ENCODE measurements around the gene SLC1A7.

Gene SLC1A7

DNA sequence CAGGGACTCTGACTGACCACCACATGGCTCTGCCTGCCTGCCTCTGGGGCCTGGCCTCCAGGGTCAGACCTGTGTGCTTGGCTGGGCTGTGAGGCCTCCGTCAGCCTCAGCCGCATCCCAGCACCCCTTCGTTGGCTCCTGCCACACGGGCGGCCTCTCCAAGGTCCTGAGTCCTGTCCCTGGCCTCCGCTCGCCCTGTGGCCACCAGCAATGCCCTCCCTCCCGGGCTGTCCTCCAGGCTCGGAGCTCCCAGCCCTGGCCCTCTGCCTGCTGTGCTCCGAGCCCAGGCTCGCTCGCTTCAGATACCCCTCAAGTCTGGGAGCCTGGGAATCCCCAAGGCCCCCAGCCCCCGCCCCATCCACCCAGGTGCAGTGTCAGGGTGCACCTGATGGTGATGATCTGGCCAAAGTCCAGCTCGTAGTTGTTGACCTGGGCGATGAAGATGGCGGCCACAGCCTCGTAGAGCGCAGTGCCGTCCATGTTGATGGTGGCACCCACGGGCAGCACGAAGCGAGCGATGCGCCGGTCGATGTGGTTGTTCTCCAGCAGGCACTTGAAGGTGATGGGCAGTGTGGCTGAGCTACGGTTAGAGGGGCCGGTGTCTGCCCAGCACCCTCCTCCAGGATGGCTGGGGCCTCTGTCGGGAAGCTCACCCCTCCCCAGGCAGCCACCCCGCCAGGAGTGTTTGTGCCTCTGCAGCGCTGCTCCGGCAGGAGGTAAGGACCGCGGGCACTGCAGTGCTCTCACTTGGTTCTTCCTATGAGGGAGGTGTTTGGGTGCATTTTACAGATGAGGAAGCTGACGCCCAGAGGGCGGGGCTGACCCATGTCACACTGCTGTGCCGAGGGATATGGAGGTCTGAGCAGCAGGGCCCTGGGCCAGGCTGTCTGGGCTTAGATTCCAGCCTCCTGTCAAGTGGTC, 52.0 kb downstream of the SLC1A7 start:
- no peak for DNase-seq (ENCODE audit: low read depth)

- no peak for DNase-seq (ENCODE audit: low read depth)
These were observed 52.8 kb downstream of the SLC1A7 start for GRCh38 chr1:53089478-53090226.

- DNase-seq (ENCODE audit: low read depth) = no peak
These were observed 53.7 kb downstream of the SLC1A7 start for GRCh38 chr1:53088616-53089300.

DNA sequence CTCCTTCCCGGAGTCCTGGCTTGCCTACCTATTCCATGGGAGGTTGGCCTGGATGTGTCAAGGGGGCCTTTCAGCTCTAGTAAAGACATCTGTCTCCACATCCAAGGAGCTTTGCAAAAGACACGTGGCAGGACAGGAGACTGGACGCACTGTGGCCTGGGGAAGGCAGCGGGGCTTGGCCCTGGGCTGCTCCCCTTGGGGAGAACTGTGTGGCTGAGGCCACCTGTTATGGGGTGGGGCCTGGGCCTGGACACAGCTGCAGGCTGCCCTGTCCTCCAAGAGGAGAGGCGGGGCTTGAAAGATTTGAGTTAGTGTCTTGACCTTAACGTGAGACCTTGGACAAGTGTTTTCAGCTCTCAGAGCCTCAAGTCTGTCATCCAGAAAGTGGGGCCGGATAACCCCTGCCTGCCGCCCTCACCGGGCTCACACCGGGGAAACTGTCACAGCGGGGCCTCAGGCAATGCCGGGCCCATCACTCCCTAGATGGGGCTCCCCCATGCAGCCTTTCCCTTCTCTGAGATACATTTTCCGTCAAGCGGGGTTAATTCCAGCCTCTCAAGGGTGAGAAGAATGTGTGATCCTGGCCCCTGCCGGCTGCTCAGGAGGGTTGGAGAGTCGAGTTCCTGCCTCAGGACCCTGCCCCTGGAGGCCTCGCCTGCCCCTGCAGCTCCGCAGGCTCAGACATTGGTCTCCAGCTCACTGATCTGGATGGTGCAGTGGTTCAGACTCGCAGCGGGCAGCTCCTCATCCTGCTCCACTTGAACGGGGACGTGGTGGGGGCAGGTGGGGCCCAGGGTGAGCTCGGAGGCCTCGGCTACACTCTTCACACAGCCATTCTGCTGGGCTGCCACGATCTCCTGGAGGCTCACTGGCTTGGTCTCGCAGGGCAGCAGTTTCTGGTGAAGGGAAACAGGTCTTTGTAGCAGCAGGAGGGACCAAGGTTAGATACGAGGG, 54.8 kb downstream of the SLC1A7 start:
- DNase-seq (ENCODE audit: low read depth) = no peak

GRCh38 chr1:53086491-53087070, 55.9 kb downstream of the SLC1A7 start:
- no peak for DNase-seq (ENCODE audit: low read depth)

GRCh38 chr1:53085405-53085804, 57.0 kb downstream of the SLC1A7 start:
- DNase-seq (ENCODE audit: low read depth) = no peak

DNA sequence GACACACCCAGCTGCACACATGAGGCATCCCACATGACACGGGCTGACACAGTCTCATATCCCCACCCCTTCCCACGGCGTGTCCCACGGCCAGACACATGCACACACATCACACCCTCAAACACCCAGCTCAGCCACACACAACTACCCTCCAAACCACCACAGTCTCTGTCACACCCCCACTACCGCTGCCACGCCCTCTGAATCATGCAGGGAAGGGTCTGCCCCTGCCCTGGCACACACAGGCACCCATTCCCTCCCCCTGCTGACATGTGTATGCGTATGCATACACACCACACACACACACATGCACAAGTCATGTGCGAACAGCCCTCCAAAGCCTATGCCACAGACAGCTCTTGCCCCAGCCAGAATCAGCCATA, 57.9 kb downstream of the SLC1A7 start:
- DNase-seq (ENCODE audit: low read depth) = no peak

DNA sequence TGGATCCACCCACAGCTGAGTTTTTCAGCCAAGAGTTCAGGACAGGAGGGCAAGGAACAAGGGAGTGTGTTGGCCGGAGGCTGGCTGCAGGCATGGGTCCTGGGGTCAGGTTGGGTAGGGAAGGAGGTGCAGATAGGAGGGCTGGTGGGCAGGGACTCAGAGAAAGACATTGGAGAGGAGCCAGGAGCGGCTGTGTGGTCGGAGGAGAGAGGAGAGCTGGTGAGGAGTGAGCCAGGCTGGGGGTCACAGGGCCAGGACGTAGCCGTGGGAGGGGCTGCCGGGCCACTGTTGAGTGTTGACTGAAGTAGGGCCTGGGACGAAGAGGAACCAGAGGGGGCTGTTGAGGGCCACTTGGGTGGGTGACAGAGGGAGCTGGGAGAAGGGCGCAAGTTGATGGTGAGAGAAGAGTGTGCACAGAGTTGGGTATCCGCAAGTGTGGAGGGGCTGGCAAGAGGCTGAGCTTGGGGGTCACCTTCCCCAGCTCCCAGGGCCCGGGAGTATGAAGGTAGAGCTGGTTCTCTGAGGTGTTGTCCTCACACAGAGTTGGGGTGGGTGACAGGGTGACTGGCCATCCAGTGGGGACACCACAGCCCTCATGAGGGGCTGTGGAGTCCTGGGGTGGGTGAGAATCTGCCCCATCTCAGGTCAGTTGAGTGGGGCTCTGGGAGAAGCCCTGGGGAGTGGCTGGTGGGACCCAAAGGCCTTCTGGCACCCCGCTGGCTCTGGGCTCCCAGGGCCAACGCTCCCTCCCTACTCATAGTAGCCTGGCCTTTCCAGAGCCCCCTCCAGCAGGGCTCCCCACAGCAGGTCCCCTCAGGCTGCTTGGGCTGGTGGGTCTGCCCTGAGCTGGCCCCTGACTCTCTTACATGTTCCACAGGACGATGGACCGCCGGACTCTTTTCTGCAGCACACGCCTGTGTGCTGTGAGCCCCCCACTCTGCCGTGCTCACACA, 58.5 kb downstream of the SLC1A7 start:
- no peak for DNase-seq (ENCODE audit: low read depth)

- no peak for DNase-seq (ENCODE audit: low read depth)
These were observed 59.5 kb downstream of the SLC1A7 start for GRCh38 chr1:53082826-53083455.

GRCh38 chr1:53081384-53082066, 60.9 kb downstream of the SLC1A7 start:
- DNase-seq (ENCODE audit: low read depth) = no peak

DNA sequence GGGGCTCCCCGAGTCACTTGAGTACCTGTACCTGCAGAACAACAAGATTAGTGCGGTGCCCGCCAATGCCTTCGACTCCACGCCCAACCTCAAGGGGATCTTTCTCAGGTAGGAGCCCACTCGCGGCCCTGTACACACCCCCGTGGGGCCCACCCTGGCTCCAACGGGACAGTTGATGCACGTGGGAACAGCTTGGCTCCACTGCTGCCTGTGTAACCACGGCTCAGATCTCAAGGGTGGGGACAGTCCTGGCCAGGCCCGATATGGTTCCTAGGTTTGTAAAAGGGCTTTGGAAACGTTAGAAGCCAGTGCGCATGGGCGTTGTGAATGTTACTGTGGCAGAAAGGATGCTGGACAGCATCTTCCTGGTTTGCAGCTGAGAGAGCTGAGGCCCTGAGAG, 61.7 kb downstream of the SLC1A7 start:
- no peak for DNase-seq (ENCODE audit: low read depth)

DNA sequence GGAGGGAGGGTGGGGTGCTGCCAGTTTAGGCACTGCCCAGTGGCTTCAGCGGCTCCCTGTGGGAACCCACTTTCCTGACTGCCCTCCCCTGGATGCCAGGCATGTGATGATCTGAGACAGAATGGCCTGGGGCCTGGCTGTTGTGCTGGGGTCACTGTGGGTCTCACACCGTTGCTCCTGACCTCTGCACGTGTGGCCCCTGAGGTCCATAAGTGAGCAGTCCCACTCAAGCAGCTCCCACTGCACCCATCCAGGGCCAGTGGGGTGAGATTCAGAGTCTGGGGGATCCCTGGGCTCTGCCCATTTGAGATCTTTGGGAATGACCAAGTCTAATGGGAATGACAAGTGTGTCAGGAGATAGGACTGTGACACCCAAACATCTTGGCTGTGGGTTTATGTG, 62.4 kb downstream of the SLC1A7 start:
- DNase-seq (ENCODE audit: low read depth) = no peak

DNA sequence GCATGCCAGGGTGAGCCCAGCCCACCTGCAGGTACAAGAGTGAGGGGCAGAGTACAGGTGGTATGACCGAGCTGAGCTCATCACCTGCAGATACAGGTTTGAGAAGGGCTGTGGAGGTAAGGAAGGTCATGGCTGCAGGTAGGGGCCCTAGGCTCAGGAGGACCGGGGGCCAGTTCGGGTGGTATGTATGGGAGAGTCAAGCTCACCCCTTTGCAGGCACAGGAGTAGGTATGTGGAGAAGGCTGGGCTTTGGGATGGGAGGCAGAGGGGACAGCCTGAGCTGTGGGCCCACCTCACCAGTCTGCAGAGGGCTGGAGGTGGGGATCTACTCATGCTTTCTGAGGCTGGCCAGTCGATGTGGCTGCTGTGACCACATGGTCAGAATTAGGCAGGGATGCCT, 63.2 kb downstream of the SLC1A7 start:
- DNase-seq (ENCODE audit: low read depth) = no peak

DNA sequence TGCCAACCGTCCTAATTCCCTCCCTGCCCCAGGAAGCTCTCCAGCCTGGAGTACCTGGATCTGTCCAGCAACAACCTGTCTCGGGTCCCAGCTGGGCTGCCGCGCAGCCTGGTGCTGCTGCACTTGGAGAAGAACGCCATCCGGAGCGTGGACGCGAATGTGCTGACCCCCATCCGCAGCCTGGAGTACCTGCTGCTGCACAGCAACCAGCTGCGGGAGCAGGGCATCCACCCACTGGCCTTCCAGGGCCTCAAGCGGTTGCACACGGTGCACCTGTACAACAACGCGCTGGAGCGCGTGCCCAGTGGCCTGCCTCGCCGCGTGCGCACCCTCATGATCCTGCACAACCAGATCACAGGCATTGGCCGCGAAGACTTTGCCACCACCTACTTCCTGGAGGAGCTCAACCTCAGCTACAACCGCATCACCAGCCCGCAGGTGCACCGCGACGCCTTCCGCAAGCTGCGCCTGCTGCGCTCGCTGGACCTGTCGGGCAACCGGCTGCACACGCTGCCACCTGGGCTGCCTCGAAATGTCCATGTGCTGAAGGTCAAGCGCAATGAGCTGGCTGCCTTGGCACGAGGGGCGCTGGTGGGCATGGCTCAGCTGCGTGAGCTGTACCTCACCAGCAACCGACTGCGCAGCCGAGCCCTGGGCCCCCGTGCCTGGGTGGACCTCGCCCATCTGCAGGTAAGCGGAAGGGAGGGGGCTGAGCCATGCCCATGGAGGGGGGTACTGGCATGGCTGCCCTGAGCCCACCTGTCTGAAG, 63.9 kb downstream of the SLC1A7 start:
- no peak for DNase-seq (ENCODE audit: low read depth)

- no peak for DNase-seq (ENCODE audit: low read depth)
These were observed 64.9 kb downstream of the SLC1A7 start for GRCh38 chr1:53077599-53077965.

DNA sequence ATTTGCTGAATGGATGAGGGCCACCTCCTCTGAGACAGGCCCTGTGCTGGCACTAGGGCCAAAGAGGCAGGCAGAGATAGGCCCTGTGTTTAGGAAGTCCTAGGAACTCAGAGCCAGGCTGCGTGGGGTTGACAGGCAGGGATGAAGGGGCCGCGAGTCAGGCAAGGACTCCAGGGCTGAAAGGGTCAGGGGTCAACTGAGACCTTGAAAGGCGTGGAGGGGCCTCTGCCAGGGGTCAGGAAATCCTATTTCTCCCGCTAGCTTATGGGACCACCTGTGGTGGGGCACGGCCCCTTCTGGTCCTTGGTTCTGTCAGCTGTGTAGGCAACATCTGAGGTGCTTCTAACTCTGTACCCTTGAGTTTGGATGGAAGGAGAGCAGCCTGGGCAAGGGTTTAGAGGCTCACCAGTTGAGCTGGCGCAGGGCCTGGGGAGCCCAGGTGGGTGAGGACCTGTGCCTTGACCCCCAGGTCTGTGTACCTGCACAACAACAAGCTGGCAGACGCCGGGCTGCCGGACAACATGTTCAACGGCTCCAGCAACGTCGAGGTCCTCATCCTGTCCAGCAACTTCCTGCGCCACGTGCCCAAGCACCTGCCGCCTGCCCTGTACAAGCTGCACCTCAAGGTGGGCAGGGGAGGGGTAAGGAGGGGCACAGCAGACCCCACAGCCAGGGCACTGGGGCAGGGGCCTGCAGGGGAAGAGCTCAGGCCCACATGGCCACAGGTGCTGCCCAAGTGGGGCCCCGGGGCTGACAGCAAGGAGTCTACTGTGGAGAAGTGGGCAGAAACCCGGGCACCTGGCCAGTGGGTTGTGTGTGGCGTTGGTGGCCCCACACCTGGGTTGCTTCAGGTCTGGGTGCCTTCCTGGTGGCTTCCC, 65.5 kb downstream of the SLC1A7 start:
- DNase-seq (ENCODE audit: low read depth) = no peak

DNA sequence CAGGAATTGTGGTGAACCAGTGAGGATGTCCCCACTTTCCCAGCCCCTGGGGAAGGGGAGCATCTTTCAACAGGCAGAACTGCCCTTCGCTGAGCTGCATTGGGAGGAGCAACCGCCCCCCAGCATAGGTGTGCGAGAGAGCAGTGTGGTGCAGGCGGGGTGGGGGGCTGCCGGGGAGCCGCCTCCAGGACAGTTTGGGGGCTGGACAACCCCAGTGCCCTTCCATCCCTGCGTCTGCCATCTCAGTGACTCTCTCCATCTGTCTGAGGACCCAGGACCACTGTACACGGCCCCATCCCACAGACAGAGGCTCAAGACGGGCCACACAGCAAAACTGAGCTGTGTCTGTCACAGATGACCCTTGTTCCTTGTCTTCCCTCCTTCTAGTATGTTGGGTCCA, 66.3 kb downstream of the SLC1A7 start:
- no peak for DNase-seq (ENCODE audit: low read depth)

All from T-helper 22 cell (primary cell).